Hippocampal formation (tissue), 2 donors: ENCODE results near the gene ZKSCAN4.
A peak's percentile ranks its signal among the peaks of the same experiment; 100 is the strongest.

ENCODE experiments used
- DNase-seq, 2 donors: peaks; one replicate each; lab custom pipeline; 2025; lab: John Stamatoyannopoulos, UW

The ZKSCAN4 gene

GRCh38 chr6:28250747-28251146 is 1.3 kb downstream of the ZKSCAN4 start:
- no peak for DNase-seq

GRCh38 chr6:28248916-28249315 is 3.2 kb downstream of the ZKSCAN4 start:
- DNase-seq = no peak

- DNase-seq = no peak
Measured at GRCh38 chr6:28245206-28245941, 6.7 kb downstream of the ZKSCAN4 start.

GRCh38 chr6:28243946-28244345 is 8.1 kb downstream of the ZKSCAN4 start:
- DNase-seq = no peak

- no peak for DNase-seq
Measured at GRCh38 chr6:28240471-28240870, 11.6 kb downstream of the ZKSCAN4 start.

- no peak for DNase-seq
Measured at GRCh38 chr6:28239636-28240035, 12.4 kb downstream of the ZKSCAN4 start.

- no peak for DNase-seq
Measured at GRCh38 chr6:28235912-28236452, 16.1 kb downstream of the ZKSCAN4 start.

- DNase-seq = no peak
Measured at GRCh38 chr6:28232785-28233184, 19.3 kb downstream of the ZKSCAN4 start.

- DNase-seq = no peak
Measured at GRCh38 chr6:28226460-28226859, 25.6 kb downstream of the ZKSCAN4 start.

GRCh38 chr6:28225056-28225834 is 26.8 kb downstream of the ZKSCAN4 start, which contains the start of gene ZSCAN9:
Gene ZSCAN9, plus strand, starts transcription at chr6:28225275. Its CDS starts 1,810 bp downstream, at chr6:28227085.
- DNase-seq = peak; percentile 53 to 65

GRCh38 chr6:28224131-28225055 is 27.7 kb downstream of the ZKSCAN4 start:
- DNase-seq = no peak

- no peak for DNase-seq
Measured at GRCh38 chr6:28220257-28221133, 31.6 kb downstream of the ZKSCAN4 start.

- peak in 1 of 2 donors; percentile 73 for DNase-seq
Measured at GRCh38 chr6:28218312-28219248, 33.5 kb downstream of the ZKSCAN4 start.

GRCh38 chr6:28217890-28218289 is 34.2 kb downstream of the ZKSCAN4 start:
- no peak for DNase-seq

GRCh38 chr6:28215425-28215824 is 36.6 kb downstream of the ZKSCAN4 start:
- DNase-seq = no peak

GRCh38 chr6:28213213-28213523 is 38.9 kb downstream of the ZKSCAN4 start:
- no peak for DNase-seq

- DNase-seq = no peak
Measured at GRCh38 chr6:28212510-28213212, 39.4 kb downstream of the ZKSCAN4 start.

- no peak for DNase-seq
Measured at GRCh38 chr6:28211840-28212509, 40.1 kb downstream of the ZKSCAN4 start.
